SKM-1 treated with dmso at 0.1 percent for 144 hours (cell line): Measurements from ENCODE around the gene SPRYD4.
"Not testable (repeated sequence)": the region's sequence is repeated elsewhere in the genome, so short reads cannot be mapped to it uniquely, and the experiment has no call there.

Source experiments
- DNase-seq: peaks from one replicate; lab custom pipeline; 2025; ENCODE audit not compliant: unreplicated experiment; lab: John Stamatoyannopoulos, UW

SPRYD4 gene

GRCh38 chr12:56476143-56476542, 7.8 kb downstream of the SPRYD4 start:
- DNase-seq: no peak

DNA sequence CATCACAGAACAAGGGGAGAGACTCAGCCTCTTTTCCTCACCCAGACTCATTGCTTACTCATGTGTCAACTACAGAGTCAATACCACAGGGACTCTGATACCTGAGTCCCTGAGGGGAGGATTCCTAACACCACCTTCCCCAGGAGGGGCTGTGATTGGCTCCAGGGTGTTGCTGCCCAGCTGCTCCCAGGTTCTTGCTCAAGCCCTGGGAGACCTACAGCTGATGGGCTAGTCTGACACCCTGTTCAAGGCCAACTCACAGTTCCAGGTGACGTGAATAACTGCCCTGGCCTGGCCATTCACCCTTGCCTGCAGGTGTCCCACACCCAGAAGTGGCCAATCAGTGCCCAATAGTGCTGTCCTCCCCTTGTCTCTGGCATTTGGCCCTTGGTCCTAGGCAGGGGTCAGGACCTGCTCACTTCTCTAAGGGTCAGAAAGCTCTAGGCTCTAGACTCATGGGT, 8.6 kb downstream of the SPRYD4 start:
- DNase-seq: no peak

GRCh38 chr12:56477521-56478225, 9.3 kb downstream of the SPRYD4 start:
- DNase-seq: no peak

- no peak for DNase-seq
Measured at GRCh38 chr12:56479625-56480024, 11.2 kb downstream of the SPRYD4 start.

- DNase-seq: no peak
Measured at GRCh38 chr12:56484566-56484965, 16.2 kb downstream of the SPRYD4 start.

- DNase-seq: no peak
Measured at GRCh38 chr12:56486694-56487093, 18.3 kb downstream of the SPRYD4 start.

- no peak for DNase-seq
Measured at GRCh38 chr12:56487448-56488040, 19.2 kb downstream of the SPRYD4 start.

GRCh38 chr12:56488041-56488955, 19.9 kb downstream of the SPRYD4 start, which contains the start of gene GLS2:
GLS2 (minus strand) TSS chr12:56488161; CDS start chr12:56488118, 43 bp downstream.
- DNase-seq: no peak

- no peak for DNase-seq
Measured at GRCh38 chr12:56490360-56490759, 22.0 kb downstream of the SPRYD4 start.

- DNase-seq: not testable (repeated sequence)
Measured at GRCh38 chr12:56493409-56494105, 25.2 kb downstream of the SPRYD4 start.

GRCh38 chr12:56494106-56494415, 25.7 kb downstream of the SPRYD4 start:
- not testable (repeated sequence) for DNase-seq

- DNase-seq: not testable (repeated sequence)
Measured at GRCh38 chr12:56494481-56494880, 26.1 kb downstream of the SPRYD4 start.

- not testable (repeated sequence) for DNase-seq
Measured at GRCh38 chr12:56496704-56497103, 28.3 kb downstream of the SPRYD4 start.

DNA sequence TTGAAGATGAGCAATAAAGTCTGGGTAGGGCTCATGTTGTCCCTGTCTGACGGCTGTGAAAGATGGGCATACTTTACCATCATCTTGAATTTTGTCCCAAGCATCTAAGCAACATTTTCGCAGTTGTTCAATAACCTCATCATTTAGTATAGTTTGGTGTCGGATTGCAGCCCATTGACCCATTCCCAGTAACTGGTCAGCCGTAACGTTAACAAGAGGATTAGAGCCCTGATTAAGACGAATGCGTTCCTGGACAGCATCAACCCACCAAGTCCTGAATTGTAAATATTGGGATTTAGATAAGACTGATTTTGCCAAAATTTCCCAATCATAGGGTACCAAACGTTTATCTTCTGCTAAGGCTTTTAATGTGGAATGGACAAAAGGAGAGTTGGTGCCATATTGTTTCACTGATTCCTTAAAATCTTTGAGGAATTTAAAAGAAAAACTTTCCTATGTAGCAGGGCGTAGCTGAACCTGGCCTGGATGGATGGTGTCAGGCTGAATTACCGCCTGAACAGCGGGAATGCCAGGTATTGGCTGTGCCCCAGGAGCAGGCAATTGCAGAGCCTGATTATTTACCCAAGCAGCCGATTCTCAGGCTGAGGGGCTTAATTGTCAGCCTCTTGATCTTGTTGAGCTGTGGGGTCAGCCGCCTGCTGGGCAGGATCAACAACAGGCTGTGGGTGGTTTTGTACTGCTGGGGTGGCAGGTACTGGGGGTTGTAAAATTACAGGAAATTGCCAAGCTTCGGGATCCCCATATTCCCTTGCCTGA, 29.9 kb downstream of the SPRYD4 start:
- DNase-seq: not testable (repeated sequence)

GRCh38 chr12:56499452-56499851, 31.1 kb downstream of the SPRYD4 start:
- not testable (repeated sequence) for DNase-seq

- DNase-seq: not testable (repeated sequence)
Measured at GRCh38 chr12:56499879-56500278, 31.5 kb downstream of the SPRYD4 start.

DNA sequence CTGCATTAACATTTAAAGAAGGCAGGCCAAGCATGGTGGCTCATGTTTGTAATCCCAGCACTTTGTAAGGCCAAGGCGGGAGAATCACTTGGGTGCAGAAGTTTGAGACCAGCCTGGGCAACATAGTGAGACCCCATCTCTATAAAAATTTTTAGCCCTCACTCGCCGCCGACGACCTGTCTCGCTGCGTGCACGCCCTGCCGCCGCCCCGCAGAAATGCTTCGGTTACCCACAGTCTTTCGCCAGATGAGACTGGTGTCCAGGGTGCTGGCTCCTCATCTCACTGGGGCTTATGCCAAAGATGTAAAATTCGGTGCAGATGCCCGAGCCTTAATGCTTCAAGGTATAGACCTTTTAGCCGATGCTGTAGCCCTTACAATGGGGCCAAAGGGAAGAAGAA, 42.4 kb downstream of the SPRYD4 start:
- DNase-seq: no peak

GRCh38 chr12:56514014-56514318, 45.6 kb downstream of the SPRYD4 start:
- not testable (repeated sequence) for DNase-seq

DNA sequence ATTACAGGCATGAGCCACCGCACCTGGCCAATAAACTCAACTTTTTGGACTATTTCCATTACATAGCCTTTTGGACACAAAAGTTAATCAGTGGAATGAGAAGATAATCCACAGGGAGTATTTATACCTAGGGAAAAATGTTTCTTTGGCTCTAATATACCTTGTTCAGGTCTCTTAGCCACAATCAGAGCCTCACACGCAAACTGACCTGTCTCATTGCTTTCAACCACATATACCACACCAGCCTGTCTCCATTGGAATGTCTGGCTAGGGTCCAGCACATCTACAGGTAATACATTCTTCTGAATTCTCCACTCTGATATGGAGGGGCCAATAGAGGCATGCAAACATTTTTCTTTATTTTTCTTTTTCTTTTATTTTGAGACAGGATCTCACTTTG, 49.5 kb downstream of the SPRYD4 start:
- no peak for DNase-seq

DNA sequence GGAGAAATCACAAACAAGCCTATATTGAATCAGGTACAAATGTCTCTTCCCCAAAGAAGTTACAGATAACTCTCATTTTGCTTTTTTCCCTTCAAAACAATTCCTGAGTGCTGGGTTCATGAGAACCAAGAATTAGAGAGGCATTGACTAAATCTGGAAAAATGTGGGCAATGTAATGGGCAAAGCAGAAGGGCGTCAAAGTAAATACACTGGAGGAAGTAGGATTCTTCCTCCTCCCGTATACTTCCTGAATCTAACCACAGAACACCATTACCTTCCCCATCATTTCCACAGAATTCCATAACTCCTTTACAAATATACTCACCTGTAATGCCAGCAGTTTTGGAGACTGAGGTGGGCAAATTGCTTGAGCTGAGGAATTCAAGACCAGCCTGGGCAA, 50.2 kb downstream of the SPRYD4 start:
- DNase-seq: no peak
